GM18505 (cell line): ENCODE measurements around the gene LGALS1.
"Not testable (repeated sequence)": the region's sequence is repeated elsewhere in the genome, so short reads cannot be mapped to it uniquely, and the experiment has no call there.

Source experiments
- ATAC-seq: cut with Tn5 transposase; IDR thresholded peaks from one replicate; pipeline ENCODE4 v1.9.1; 2021; ENCODE audit not compliant: unreplicated experiment
- POLR2A ChIP-seq: IDR thresholded peaks from 4 replicates; pipeline ENCODE4 v1.6.1; 2011; ENCODE audit warnings: borderline replicate concordance; ENCODE audit not compliant: insufficient read depth, insufficient read length; ENCODE audit errors: extremely low read depth

LGALS1 gene

DNA sequence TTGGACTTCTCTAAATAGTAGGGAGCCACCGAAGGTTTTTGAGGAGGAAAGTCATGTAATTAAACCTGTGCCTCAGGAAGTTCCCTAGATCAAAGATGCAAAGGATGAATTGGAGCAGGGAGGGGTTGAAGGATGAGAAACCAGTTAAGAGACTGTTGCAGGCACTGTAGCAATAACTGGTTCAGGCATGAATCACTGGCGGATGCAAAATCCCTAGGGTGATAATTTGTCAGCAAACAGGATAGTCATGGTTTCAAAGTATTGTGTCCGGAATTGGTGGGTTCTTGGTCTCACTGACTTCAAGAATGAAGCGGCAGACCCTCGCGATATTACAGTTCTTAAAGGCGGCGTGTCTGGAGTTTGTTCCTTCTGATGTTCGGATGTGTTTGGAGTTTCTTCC lies 41.3 kb downstream of the LGALS1 start:
- TF ChIP-seq POLR2A, result no peak
- ATAC-seq, result no peak

DNA sequence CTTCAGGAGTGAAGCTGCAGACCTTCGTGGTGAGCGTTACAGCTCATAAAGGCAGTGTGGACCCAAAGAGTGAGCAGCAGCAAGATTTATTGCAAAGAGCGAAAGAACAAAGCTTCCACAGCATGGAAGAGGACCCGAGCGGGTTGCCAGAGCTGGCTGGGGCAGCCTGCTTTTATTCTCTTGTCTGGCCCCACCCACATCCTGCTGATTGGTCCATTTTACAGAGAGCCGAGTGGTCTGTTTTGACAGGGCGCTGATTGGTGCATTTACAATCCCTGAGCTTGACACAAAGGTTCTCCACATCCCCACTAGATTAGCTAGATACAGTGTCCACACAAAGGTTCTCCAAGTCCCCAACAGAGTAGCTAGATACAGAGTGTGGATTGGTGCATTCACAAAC lies 41.8 kb downstream of the LGALS1 start:
- not testable (repeated sequence) for ATAC-seq

- ATAC-seq, result not testable (repeated sequence)
Measured at GRCh38 chr22:37717746-37718305, 42.4 kb downstream of the LGALS1 start.

GRCh38 chr22:37725551-37726240 lies 50.3 kb downstream of the LGALS1 start:
- no peak for TF ChIP-seq POLR2A
- ATAC-seq, result no peak

DNA sequence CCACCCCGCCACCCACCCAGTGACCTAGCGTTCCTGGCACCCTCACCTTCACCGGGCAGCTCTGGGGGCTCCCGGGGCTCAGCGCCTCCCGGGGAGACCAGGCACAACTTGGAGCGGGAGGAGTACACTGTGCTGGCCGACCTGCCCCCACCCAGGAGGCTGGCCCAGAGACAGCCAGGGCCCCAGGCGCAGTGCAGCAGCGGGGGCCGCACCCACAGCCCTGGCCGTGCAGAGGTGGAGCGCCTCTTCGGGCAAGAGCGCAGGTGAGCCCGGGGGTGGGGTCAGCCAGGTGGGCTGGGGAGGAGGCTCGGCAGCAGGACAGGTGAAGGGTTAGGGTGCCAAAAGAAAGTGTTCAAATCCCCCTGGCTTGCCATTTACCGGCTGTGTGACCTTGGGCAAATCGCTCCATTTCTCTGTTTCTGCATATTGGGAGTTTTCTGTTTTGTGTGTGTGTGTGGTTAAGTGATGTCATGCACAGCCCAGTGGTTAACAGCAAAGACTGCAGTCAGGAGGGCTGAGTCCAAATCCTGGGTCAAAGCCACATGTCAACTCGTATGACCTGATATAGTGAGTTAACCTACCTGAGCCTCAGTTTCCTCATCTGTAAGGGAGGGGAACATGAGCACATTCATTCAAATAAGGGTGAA lies 50.9 kb downstream of the LGALS1 start:
- ATAC-seq, result no peak
- no peak for TF ChIP-seq POLR2A

GRCh38 chr22:37728620-37729019 lies 53.2 kb downstream of the LGALS1 start:
- TF ChIP-seq POLR2A, result no peak
- no peak for ATAC-seq
